Keratinocyte (primary cell): ENCODE data around the gene MYO10.

Source experiments
- EZH2 ChIP-seq: IDR thresholded peaks from one replicate; pipeline ENCODE4 v1.6.1; 2012; ENCODE audit warnings: inconsistent platforms, mild to moderate bottlenecking, low read length, moderate library complexity
- TF ChIP-seq, protein P1 (sequence below), 3 experiments: IDR thresholded peaks in 1 of 3; conservative IDR thresholded peaks in 1 of 3; optimal IDR thresholded peaks in 1 of 3; 2 replicates in 2 of 3; 3 replicates in 1 of 3; pipeline versions ENCODE3 to v1.5.1; 2011; ENCODE audit warnings: low read length in 3 of 3, mild to moderate bottlenecking in 3 of 3, moderate library complexity in 2 of 3, control low read depth in 1 of 3, inconsistent platforms in 1 of 3; ENCODE audit not compliant: insufficient read depth in 2 of 3; ENCODE audit errors: extremely low read depth in 1 of 3

GRCh38 chr5:16707869-16708192 is 228.3 kb downstream of the MYO10 start:
- TF ChIP-seq, protein P1, sequence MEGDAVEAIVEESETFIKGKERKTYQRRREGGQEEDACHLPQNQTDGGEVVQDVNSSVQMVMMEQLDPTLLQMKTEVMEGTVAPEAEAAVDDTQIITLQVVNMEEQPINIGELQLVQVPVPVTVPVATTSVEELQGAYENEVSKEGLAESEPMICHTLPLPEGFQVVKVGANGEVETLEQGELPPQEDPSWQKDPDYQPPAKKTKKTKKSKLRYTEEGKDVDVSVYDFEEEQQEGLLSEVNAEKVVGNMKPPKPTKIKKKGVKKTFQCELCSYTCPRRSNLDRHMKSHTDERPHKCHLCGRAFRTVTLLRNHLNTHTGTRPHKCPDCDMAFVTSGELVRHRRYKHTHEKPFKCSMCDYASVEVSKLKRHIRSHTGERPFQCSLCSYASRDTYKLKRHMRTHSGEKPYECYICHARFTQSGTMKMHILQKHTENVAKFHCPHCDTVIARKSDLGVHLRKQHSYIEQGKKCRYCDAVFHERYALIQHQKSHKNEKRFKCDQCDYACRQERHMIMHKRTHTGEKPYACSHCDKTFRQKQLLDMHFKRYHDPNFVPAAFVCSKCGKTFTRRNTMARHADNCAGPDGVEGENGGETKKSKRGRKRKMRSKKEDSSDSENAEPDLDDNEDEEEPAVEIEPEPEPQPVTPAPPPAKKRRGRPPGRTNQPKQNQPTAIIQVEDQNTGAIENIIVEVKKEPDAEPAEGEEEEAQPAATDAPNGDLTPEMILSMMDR (optimal IDR thresholded peaks at IDR 0.05 in 1 of 3, IDR thresholded peaks at IDR 0.05 in 1 of 3, conservative IDR thresholded peaks at IDR 0.05 in 1 of 3; ENCODE audit: extremely low read depth in 1 of 3, insufficient read depth in 2 of 3, low read length in 3 of 3) = no peak
- TF ChIP-seq EZH2 = no peak
